ENCODE measurements around the gene SUGT1. TPM values are rescaled to one million over a fixed set of nuclear protein-coding genes. Genes with fewer than 3 reads are reported as not detected.
A peak's percentile ranks its signal among the peaks of the same experiment; 100 is the strongest.

SUGT1 gene
- total RNA-seq, 3 donors from 2014 or later: 24.6 to 40.8 (median 29.1) TPM

GRCh38 chr13:52652980-52653303, 306 bp downstream of the SUGT1 start:
- TF ChIP-seq CTCF (IDR thresholded peaks at IDR 0.05) (no peak), POLR2AphosphoS5 (IDR thresholded peaks at IDR 0.05) (no peak), POLR2A (IDR thresholded peaks at IDR 0.05) (no peak)
- Histone ChIP-seq H3K27ac (peak overlapping the region; percentile 96 to 99), H3K27me3 (no peaks in the 10 kb centered on the region), H3K36me3 (no peaks in the 10 kb centered on the region), H3K9me3 (no peaks in the 10 kb centered on the region), H3K4me1 (peaks cover 0 to 5% of the 10 kb centered on the region in 2 donors), H3K4me3 (peak overlapping the region; percentile 69 to 81 (median 78))
- intact Hi-C loops (cut with DNase I; ENCODE audit: low total_unique reads): no loop called here
- no peak for DNase-seq (ENCODE audit: low spot score in 2 of 2)

GRCh38 chr13:52659340-52659739, 6.7 kb downstream of the SUGT1 start:
- intact Hi-C loops (cut with DNase I; ENCODE audit: low total_unique reads): no loop called here
- Histone ChIP-seq H3K36me3 (no peaks in the 10 kb centered on the region), H3K27ac (no peak overlapping the region), H3K4me1 (no peaks in the 10 kb centered on the region), H3K9me3 (no peaks in the 10 kb centered on the region), H3K27me3 (no peaks in the 10 kb centered on the region), H3K4me3 (no peak overlapping the region)
- DNase-seq (ENCODE audit: low spot score in 2 of 2): no peak
- TF ChIP-seq POLR2A (IDR thresholded peaks at IDR 0.05): no peak
- no peak for TF ChIP-seq POLR2AphosphoS5 (IDR thresholded peaks at IDR 0.05)
- no peak for TF ChIP-seq CTCF (IDR thresholded peaks at IDR 0.05)

- no peak for TF ChIP-seq POLR2A (IDR thresholded peaks at IDR 0.05)
- TF ChIP-seq POLR2AphosphoS5 (IDR thresholded peaks at IDR 0.05): no peak
- TF ChIP-seq CTCF (IDR thresholded peaks at IDR 0.05): no peak
- no peaks in the 10 kb centered on the region for H3K36me3 ChIP-seq
- intact Hi-C loops (cut with DNase I; ENCODE audit: low total_unique reads): no loop called here
- H3K4me1 ChIP-seq: no peaks in the 10 kb centered on the region
- DNase-seq (ENCODE audit: low spot score in 2 of 2): no peak
- H3K27ac ChIP-seq: no peak overlapping the region
- no peaks in the 10 kb centered on the region for H3K27me3 ChIP-seq
- H3K9me3 ChIP-seq: no peaks in the 10 kb centered on the region
- no peak overlapping the region for H3K4me3 ChIP-seq
Observed at GRCh38 chr13:52664272-52664671, 11.6 kb downstream of the SUGT1 start.

- Histone ChIP-seq H3K4me3 (no peak overlapping the region), H3K27ac (no peak overlapping the region), H3K4me1 (no peaks in the 10 kb centered on the region), H3K27me3 (no peaks in the 10 kb centered on the region), H3K9me3 (no peaks in the 10 kb centered on the region), H3K36me3 (no peaks in the 10 kb centered on the region)
- DNase-seq (ENCODE audit: low spot score in 2 of 2): no peak
- TF ChIP-seq POLR2A (IDR thresholded peaks at IDR 0.05): no peak
- no peak for TF ChIP-seq CTCF (IDR thresholded peaks at IDR 0.05)
- no peak for TF ChIP-seq POLR2AphosphoS5 (IDR thresholded peaks at IDR 0.05)
- intact Hi-C loops (cut with DNase I; ENCODE audit: low total_unique reads): no loop called here
Observed at GRCh38 chr13:52665325-52665724, 12.7 kb downstream of the SUGT1 start.

- TF ChIP-seq CTCF (IDR thresholded peaks at IDR 0.05): no peak
- no peak for TF ChIP-seq POLR2AphosphoS5 (IDR thresholded peaks at IDR 0.05)
- TF ChIP-seq POLR2A (IDR thresholded peaks at IDR 0.05): no peak
- intact Hi-C loops (cut with DNase I; ENCODE audit: low total_unique reads): no loop called here
Observed at GRCh38 chr13:52669677-52670076, 17.0 kb downstream of the SUGT1 start.

More at GRCh38 chr13:52669677-52670076, 17.0 kb downstream of the SUGT1 start:
- H3K27me3 ChIP-seq: no peaks in the 10 kb centered on the region
- H3K27ac ChIP-seq: no peak overlapping the region
- H3K9me3 ChIP-seq: no peaks in the 10 kb centered on the region
- DNase-seq (ENCODE audit: low spot score in 2 of 2): no peak
- H3K4me3 ChIP-seq: no peak overlapping the region
- H3K36me3 ChIP-seq: no peaks in the 10 kb centered on the region
- no peaks in the 10 kb centered on the region for H3K4me1 ChIP-seq
